T-helper 17 cell (primary cell): ENCODE results near the gene BTK. TPM values are rescaled to one million over a fixed set of nuclear protein-coding genes. Genes with fewer than 3 reads are reported as not detected.

Experiments used
- ATAC-seq: fragments of 150-1000 bp; cut with Tn5 transposase; 2 replicates; pipeline ENCODE4 v1.10.0; 2021; ENCODE audit warnings: mild to moderate bottlenecking, moderate library complexity
- DNase-seq, 3 donors: peaks; one replicate each; pipeline versions ENCODE4 v3.0.0 to v3.0.0-alpha.2; 2020 to 2021
- H3K9me3 ChIP-seq: one replicate; pipeline ENCODE4 v1.7.0; 2013; ENCODE audit warnings: low read length, mild to moderate bottlenecking; ENCODE audit not compliant: control insufficient read depth, poor library complexity, severe bottlenecking
- H3K27ac Mint-ChIP-seq: one replicate; pipeline ENCODE4 v1.8.0; 2022; ENCODE audit warnings: mild to moderate bottlenecking, moderate library complexity, mixed read lengths
- H3K27me3 Mint-ChIP-seq: one replicate; pipeline ENCODE4 v1.8.0; 2022; ENCODE audit warnings: mixed read lengths
- H3K36me3 Mint-ChIP-seq: one replicate; pipeline ENCODE4 v1.8.0; 2022; ENCODE audit warnings: low read depth, mixed read lengths
- H3K4me1 Mint-ChIP-seq: one replicate; pipeline ENCODE4 v1.8.0; 2022; ENCODE audit warnings: mild to moderate bottlenecking, mixed read lengths
- H3K4me3 Mint-ChIP-seq: one replicate; pipeline ENCODE4 v1.8.0; 2022; ENCODE audit warnings: mild to moderate bottlenecking, moderate library complexity, mixed read lengths
- total RNA-seq, 4 donors: library from RNA in 2 of 4; stranded (reverse) in 2 of 4; gene quantifications; one replicate each; pipeline ENCODE4 v1.2.3 and lab custom pipeline; 2022 to 2026

BTK gene
- total RNA-seq, 2 donors from 2014 or later = 10.0 to 13.8 TPM

DNA sequence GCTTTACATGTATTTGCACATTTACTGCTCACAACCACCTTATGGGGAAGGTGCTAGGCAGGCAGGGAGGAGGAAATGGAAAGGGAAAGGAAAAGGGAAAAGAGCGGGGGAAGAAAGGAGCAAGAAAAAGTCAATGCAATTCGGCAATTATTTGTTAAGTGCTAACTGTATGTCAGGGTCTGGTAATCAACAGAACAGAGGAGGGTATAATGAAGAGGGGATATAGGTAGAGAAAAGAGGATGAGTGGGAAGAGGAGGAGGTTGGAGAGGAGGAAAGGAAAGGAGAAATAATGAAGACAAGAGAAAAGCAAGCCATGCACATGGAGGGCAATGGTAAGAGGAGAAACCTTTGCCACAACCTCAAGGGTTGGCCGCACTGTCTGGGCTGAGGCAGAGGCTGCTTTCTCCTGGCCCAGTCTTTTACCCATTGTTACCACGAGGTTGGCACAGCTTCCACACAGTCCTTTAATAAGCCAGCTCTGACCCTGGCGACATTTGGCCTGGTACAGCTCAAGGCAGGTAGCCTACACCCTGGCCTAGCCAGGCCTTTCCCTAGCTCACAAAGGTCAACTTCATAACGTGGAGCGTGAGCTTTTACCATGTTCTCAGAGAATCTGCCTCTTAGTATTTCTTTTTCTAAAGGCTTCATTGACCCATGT, 836 bp downstream of the BTK start:
- no peaks in the 10 kb centered on the region for H3K9me3 ChIP-seq
- H3K4me1 Mint-ChIP-seq = no peaks in the 10 kb centered on the region
- no peaks in the 10 kb centered on the region for H3K36me3 Mint-ChIP-seq
- ATAC-seq (no peak), DNase-seq (no peak)
- no peaks in the 10 kb centered on the region for H3K27me3 Mint-ChIP-seq
- H3K27ac Mint-ChIP-seq = no peak overlapping the region
- H3K4me3 Mint-ChIP-seq = no peak overlapping the region

GRCh38 chrX:101383679-101384205, 2.2 kb downstream of the BTK start:
- Mint-ChIP-seq H3K36me3 (no peaks in the 10 kb centered on the region), H3K27ac (no peak overlapping the region), H3K4me3 (no peak overlapping the region), H3K4me1 (no peaks in the 10 kb centered on the region), H3K27me3 (no peaks in the 10 kb centered on the region)
- no peaks in the 10 kb centered on the region for H3K9me3 ChIP-seq
- no peak for ATAC-seq
- no peak for DNase-seq

DNA sequence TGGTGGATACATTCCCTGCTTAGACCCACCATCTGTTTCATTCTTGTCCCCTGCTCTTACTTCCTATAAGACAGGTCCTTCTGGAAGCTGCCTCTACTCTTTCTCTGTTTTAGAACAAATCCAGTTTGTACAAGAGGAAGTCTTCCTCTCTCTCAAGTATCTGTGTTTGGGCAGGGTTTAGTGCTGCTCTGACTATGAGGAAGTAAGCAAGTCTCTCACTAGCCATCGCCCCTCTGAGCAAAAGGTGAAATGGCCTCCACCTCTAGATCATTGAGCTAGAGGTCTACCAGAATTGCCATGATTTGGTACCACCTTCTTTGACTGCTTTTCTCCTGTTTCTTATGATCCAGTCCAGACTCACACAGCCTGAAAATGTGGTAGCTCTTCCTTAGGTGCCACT, 8.4 kb downstream of the BTK start:
- Mint-ChIP-seq H3K4me3 (no peak overlapping the region), H3K36me3 (no peaks in the 10 kb centered on the region), H3K4me1 (no peaks in the 10 kb centered on the region), H3K27me3 (peaks cover 4% of the 10 kb centered on the region), H3K27ac (no peak overlapping the region)
- no peak for DNase-seq
- ATAC-seq = no peak
- no peaks in the 10 kb centered on the region for H3K9me3 ChIP-seq

GRCh38 chrX:101370888-101371504, 15.0 kb downstream of the BTK start:
- no peaks in the 10 kb centered on the region for H3K4me1 Mint-ChIP-seq
- DNase-seq = no peak
- H3K9me3 ChIP-seq = no peaks in the 10 kb centered on the region
- no peaks in the 10 kb centered on the region for H3K36me3 Mint-ChIP-seq
- no peak overlapping the region for H3K4me3 Mint-ChIP-seq
- H3K27ac Mint-ChIP-seq = no peak overlapping the region
- ATAC-seq = no peak
- H3K27me3 Mint-ChIP-seq = peaks cover 4% of the 10 kb centered on the region

DNA sequence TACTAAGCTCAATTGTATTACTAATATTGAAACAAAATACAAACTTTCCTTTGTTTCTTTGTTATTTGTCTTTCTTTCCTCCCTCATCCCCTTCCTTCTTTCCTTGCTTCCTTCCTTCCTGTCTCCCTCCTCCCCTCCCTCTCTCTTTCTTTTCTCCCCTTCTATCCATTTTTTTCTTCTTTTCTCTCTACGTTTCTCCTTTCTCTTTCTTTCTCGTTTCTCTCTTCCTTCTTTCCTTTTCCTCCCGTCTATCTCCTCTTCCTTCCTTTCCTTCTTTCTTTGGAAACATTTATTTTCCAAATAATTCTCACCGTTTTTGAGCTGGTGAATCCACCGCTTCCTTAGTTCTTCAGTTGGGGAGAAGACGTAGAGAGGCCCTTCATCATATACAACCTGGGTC, 16.3 kb downstream of the BTK start:
- Mint-ChIP-seq H3K4me3 (no peak overlapping the region), H3K27me3 (no peaks in the 10 kb centered on the region), H3K4me1 (no peaks in the 10 kb centered on the region), H3K27ac (no peak overlapping the region), H3K36me3 (no peaks in the 10 kb centered on the region)
- DNase-seq = no peak
- ATAC-seq = no peak
- H3K9me3 ChIP-seq = no peaks in the 10 kb centered on the region

GRCh38 chrX:101368800-101369199, 17.2 kb downstream of the BTK start:
- H3K9me3 ChIP-seq = no peaks in the 10 kb centered on the region
- Mint-ChIP-seq H3K4me3 (no peak overlapping the region), H3K36me3 (no peaks in the 10 kb centered on the region), H3K27ac (no peak overlapping the region), H3K27me3 (no peaks in the 10 kb centered on the region), H3K4me1 (no peaks in the 10 kb centered on the region)
- DNase-seq (no peak), ATAC-seq (peak; percentile 37)

DNA sequence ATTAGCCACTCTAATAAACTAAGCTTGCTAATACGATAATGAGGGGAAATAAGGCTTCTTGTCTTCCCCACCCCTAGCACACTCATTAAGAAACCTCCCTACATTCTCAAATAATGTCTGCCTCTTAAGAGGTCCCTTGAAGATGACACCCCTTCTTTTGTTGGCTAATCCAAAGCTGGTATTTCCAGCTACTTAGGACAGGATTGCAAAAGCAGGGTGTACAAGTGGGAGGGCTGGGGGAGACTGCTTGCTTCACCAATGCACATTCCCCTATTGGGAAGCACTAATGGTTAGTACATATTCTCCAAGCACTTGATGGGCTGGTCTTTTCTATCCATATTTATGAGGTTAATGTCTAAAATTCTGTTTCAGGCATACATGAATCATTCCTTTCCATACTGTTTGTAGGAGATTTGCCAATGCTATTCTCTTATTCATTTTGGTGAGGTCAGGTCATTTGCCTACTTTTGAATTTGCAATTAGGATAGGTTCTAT, 20.6 kb downstream of the BTK start:
- no peak for ATAC-seq
- no peak for DNase-seq
- Mint-ChIP-seq H3K4me1 (no peaks in the 10 kb centered on the region), H3K27me3 (no peaks in the 10 kb centered on the region), H3K4me3 (no peak overlapping the region), H3K27ac (no peak overlapping the region), H3K36me3 (no peaks in the 10 kb centered on the region)
- H3K9me3 ChIP-seq = no peaks in the 10 kb centered on the region

DNA sequence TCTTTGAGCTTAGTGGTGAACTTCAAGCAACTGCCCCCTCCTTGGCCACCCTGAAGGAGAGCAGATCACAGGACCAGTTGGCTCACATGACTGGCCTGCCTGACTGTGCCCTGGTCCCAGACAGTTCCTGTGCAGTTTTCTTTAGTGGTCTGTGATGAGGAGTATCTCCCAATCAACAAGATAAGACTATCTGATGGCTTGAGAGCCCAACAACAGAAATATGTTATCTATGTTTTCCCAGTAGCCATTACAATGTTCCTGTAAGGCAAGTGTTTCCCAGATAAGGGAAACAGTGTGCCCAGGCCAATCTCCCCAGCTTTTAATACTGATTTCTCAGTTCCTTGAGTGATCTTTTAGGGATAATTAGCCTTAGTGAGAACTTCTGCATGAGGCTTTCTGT, 23.2 kb downstream of the BTK start:
- H3K36me3 Mint-ChIP-seq = no peaks in the 10 kb centered on the region
- no peak overlapping the region for H3K4me3 Mint-ChIP-seq
- ATAC-seq (no peak), DNase-seq (no peak)
- no peak overlapping the region for H3K27ac Mint-ChIP-seq
- H3K4me1 Mint-ChIP-seq = no peaks in the 10 kb centered on the region
- H3K9me3 ChIP-seq = no peaks in the 10 kb centered on the region
- no peaks in the 10 kb centered on the region for H3K27me3 Mint-ChIP-seq

DNA sequence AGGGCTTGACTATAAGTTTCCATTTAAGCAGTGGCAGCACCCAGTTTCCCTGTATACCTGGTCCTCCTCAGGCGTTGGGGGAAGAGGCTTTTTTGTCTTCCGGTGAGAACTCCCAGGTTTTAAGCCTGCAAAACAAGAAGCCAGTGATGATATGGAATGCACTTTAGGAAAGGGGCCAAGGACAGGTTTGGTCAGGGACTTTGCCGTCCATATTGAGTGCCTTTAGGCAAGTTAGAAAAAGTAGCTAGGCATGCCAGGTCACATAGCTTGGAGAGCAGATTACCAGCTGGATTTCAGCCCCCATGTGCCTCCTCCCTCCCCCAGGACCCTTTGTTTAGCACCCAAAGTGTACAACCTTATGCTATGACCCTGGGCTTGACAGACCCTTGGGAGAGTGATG, 23.9 kb downstream of the BTK start:
- no peak overlapping the region for H3K4me3 Mint-ChIP-seq
- H3K4me1 Mint-ChIP-seq = no peaks in the 10 kb centered on the region
- ATAC-seq = no peak
- H3K27me3 Mint-ChIP-seq = no peaks in the 10 kb centered on the region
- no peak overlapping the region for H3K27ac Mint-ChIP-seq
- no peaks in the 10 kb centered on the region for H3K36me3 Mint-ChIP-seq
- no peaks in the 10 kb centered on the region for H3K9me3 ChIP-seq
- DNase-seq = no peak

DNA sequence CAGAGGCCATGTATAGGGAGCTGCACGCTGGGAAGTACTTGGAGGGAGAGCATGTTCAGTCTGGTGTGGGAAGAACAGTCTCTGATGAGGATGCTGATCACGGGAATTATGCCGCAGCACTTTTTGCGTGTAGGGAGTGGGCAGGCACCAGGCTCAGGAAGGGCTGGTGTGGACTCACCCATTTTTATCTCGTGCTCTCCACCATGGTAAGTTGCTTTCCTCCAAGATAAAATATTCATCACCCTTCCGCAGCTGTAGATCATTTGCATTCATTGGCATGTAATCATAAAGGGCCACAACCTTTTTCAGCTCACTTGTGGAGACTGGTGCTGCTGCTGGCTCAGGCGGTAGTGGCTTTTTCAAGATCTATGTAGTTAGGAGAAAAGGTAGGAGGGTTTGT, 25.6 kb downstream of the BTK start:
- Mint-ChIP-seq H3K27ac (no peak overlapping the region), H3K27me3 (no peaks in the 10 kb centered on the region), H3K4me3 (no peak overlapping the region), H3K4me1 (no peaks in the 10 kb centered on the region), H3K36me3 (no peaks in the 10 kb centered on the region)
- DNase-seq (no peak), ATAC-seq (no peak)
- H3K9me3 ChIP-seq = no peaks in the 10 kb centered on the region

GRCh38 chrX:101359966-101360365, 26.0 kb downstream of the BTK start:
- ATAC-seq (no peak), DNase-seq (no peak)
- Mint-ChIP-seq H3K4me1 (peaks cover 2% of the 10 kb centered on the region), H3K27ac (no peak overlapping the region), H3K27me3 (no peaks in the 10 kb centered on the region), H3K36me3 (no peaks in the 10 kb centered on the region), H3K4me3 (no peak overlapping the region)
- no peaks in the 10 kb centered on the region for H3K9me3 ChIP-seq

DNA sequence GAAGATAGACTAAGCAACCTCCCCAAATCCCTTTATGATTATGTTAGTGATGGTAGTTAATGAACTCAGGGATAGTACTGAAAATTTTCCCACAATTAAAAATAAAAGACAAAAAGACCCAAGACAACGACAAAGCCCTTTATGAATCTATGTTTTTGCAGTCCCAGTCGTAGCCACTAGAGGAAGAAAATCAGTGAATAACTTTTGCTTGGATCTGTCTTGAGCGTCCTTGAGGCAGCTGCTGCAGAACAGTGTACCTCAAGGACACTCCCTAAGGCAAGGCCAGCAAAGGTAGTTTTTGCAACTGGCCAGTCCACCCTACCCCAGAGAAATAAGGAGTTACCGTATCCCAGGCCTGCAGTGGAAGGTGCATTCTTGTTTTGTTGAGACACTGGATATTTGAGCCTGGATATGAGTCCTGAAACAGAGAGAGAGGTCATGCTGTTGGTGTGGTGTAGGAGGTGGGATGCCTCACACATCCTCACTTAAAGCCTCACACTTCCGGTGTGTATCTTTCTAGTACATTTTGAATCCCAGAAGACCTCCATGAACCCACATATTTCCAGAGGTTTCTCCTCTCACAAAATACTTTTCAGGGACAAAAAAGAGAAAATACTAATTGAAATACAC, 28.7 kb downstream of the BTK start:
- no peak for DNase-seq
- ATAC-seq = no peak
- H3K27me3 Mint-ChIP-seq = no peaks in the 10 kb centered on the region
- H3K36me3 Mint-ChIP-seq = no peaks in the 10 kb centered on the region
- H3K4me1 Mint-ChIP-seq = peaks cover 2% of the 10 kb centered on the region
- no peak overlapping the region for H3K27ac Mint-ChIP-seq
- H3K4me3 Mint-ChIP-seq = no peak overlapping the region
- no peaks in the 10 kb centered on the region for H3K9me3 ChIP-seq

GRCh38 chrX:101349193-101349562, 36.8 kb downstream of the BTK start:
- DNase-seq (no peak), ATAC-seq (no peak)
- Mint-ChIP-seq H3K27ac (peak overlapping the region; percentile 67), H3K4me3 (peak overlapping the region; percentile 86), H3K27me3 (no peaks in the 10 kb centered on the region), H3K36me3 (no peaks in the 10 kb centered on the region), H3K4me1 (no peaks in the 10 kb centered on the region)
- no peaks in the 10 kb centered on the region for H3K9me3 ChIP-seq
